Stimulated activated CD8-positive, alpha-beta memory T cell treated with anti-CD3 and anti-CD28 coated beads, Interleukin-7, amount 100 ng/mL, for 48 hours (primary cell): ENCODE data around the gene UGT1A10.
"Not testable (repeated sequence)": the region's sequence is repeated elsewhere in the genome, so short reads cannot be mapped to it uniquely, and the experiment has no call there.

Experiments
- DNase-seq, 2 donors: peaks; one replicate each; pipeline ENCODE4 v3.0.0-alpha.2; 2020; ENCODE audit warnings: low read depth in 1 of 2; ENCODE audit errors: extremely low read depth in 1 of 2

The UGT1A10 gene

DNA sequence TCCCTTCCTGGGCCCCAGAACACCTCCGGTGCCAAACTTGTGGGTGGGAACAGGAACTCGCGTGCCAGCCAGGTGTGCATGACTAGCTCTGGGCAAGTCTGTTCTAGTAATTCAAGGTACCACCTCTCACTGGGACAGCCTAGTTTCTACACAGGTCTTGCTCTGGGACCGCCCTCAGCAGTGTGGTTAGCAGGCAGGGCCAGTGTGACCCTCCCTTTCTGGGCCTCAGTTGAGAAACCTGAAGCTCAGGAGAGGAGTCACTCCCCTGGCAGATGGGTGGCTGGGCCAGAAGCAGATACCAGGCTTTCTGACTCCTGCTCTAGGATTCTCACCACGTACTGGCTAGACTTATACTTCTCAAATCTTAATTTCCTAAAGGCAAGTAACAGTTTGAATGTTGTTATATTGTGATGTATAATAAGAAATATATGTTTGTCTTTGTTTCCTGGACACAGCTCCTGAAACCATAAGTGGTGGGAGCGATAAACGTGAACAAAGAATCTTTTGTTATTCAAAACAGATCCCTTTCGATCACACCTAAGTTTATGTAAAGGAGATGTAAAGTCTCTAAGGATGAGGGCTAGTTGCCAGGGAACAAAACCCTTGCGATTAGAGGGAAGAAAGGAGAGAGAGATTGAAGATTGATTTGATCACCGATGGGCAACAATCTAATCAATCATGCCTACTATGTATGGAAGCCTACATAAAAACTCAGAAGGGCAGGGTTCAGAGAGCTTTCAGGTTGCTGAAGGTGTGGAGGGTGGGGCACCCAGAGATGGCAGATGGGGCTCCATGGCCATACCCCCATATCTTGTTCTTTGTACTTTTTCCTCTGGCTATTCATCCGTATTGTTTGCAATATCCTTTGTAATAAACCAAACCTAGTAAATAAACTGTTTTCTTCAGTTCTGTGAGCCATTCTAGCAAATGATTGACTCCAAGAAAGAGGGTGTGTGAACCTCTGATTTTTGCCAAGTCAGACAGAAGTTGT is 55.5 kb downstream of the UGT1A10 start:
- no peak for DNase-seq

DNA sequence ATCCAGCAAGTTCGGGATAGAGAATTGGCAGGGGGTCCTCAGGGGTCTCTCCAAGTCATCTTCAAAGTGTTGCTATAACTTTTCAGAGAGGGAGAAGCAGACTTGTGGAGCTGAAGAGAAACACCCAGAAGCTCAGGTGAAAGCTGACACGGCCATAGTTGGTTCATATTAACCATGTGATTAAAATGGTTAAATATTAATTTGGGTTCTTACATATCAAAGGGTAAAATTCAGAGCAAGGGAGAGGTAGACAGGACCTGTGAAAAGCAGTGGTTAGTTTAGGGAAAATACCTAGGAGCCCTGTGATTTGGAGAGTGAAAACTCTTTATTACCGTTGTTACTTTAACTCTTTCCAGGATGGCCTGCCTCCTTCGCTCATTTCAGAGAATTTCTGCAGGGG is 56.4 kb downstream of the UGT1A10 start, which contains the start of gene UGT1A6:
UGT1A6 (plus strand) TSS at position 243 of the 400 bp plus-strand sequence; CDS start at position 358, 115 bp downstream.
- DNase-seq, result no peak

DNA sequence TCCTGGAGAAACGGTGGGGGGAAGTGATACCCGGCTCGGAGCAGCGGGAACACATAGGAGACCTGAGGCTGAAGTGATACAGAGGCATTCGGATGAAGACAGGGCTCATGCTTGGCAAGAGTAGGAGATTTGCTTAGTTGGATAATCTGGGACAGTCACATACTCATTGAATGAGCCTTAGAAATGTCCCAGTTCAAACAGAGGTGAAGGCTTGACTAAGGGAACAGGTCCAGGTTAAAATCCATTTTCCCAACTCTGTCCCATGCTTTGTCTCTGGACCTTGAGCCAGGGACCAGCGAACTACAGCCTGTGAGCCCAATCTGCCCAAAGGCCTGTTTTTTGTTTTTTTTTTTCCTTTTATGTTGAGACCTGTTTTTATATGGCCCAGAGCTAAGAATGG is 57.7 kb downstream of the UGT1A10 start:
- DNase-seq, result no peak

DNA sequence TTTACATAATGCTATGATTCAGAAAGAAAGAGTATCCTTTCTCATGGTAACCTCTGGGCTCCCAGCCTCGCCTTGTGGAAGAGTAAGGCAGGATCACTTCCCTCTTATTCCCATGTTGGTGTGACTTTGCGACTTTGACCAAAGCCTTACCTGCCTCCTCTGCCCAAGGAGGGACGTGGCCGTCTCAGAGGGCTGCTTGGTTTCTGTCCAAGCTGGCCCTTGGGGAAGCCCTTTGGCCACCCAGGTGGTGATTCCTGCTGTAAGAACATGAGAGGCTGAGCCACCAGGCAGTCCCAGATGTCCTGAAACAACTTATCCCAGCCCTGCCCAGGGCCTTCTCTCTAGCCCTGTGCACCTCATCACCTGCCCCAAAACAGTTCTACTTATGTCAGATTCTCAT is 62.5 kb downstream of the UGT1A10 start:
- DNase-seq, result no peak

- no peak for DNase-seq
Measured at GRCh38 chr2:233699424-233700027, 63.3 kb downstream of the UGT1A10 start.

- DNase-seq, result no peak
Measured at GRCh38 chr2:233700028-233700635, 63.9 kb downstream of the UGT1A10 start.

GRCh38 chr2:233700842-233701241 is 64.6 kb downstream of the UGT1A10 start:
- DNase-seq, result not testable (repeated sequence)

DNA sequence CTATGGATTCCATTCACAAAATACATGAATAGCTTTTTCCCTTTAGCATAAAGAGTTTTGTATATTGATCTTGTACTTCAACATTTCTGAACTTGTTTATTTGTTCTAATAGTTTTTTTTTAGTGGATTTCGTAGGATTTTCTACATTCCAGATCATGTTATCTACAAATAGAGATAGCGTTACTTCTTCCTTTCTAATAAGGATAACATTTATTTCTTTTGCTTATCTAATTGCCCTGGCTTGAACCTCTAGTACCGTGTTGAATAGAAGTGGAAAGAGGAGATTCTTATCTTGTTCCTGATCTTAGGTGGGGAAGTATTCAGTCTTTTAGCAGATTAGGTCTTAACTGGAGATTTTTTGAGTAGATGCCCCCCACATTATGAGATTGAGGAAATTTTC is 66.0 kb downstream of the UGT1A10 start:
- DNase-seq, result no peak

- no peak for DNase-seq
Measured at GRCh38 chr2:233705911-233706506, 69.8 kb downstream of the UGT1A10 start.

DNA sequence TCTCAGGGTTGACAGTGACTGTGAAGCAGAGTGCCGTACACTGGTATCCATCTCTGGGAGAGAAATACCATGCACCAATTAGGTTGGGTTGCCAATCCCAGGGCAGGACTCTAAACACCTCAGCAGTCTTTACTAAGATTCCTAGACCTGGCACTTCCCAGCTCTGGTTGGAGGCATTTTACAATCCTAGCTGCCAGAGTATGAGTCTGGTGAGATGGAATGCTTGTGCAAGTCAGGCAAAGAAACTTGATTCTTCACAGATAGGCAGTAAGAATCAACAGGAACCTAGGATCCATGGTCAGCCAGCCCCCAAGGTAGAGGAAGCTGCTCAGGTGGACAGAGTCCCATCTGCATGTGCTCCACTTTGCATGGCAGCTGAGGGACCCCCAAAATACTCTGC is 70.5 kb downstream of the UGT1A10 start:
- DNase-seq, result no peak

- DNase-seq, result no peak
Measured at GRCh38 chr2:233707940-233708644, 71.8 kb downstream of the UGT1A10 start.

- no peak for DNase-seq
Measured at GRCh38 chr2:233708942-233709341, 72.7 kb downstream of the UGT1A10 start.

GRCh38 chr2:233711312-233712008 is 75.2 kb downstream of the UGT1A10 start:
- peak; percentile 15 to 47 for DNase-seq

- DNase-seq, result no peak
Measured at GRCh38 chr2:233712611-233713261, 76.5 kb downstream of the UGT1A10 start, which contains the start of gene UGT1A5. Gene UGT1A5 (plus strand): TSS chr2:233712907. CDS start chr2:233712992, 85 bp downstream.

GRCh38 chr2:233713262-233713615 is 77.0 kb downstream of the UGT1A10 start:
- DNase-seq, result no peak

- no peak for DNase-seq
Measured at GRCh38 chr2:233714121-233714520, 77.9 kb downstream of the UGT1A10 start.

GRCh38 chr2:233718552-233718951 is 82.3 kb downstream of the UGT1A10 start, which contains the start of gene UGT1A4:
Gene UGT1A4 (plus strand): TSS chr2:233718736. CDS start chr2:233718821, 85 bp downstream.
- DNase-seq, result no peak

GRCh38 chr2:233728723-233729301 is 92.6 kb downstream of the UGT1A10 start, which contains the start of gene UGT1A3:
Gene UGT1A3 (plus strand): TSS chr2:233729042. CDS start chr2:233729127, 85 bp downstream.
- DNase-seq, result no peak
